H1 (cell line): ENCODE results near the gene ZACN. TPM values are rescaled to one million over a fixed set of nuclear protein-coding genes. Genes with fewer than 3 reads are reported as not detected.

Experiments
- CTCF ChIA-PET: fragments of 300-600 bp; sonication (Branson Sonifier 250); formaldehyde crosslinking; loops from one replicate; lab custom pipeline; 2021; ENCODE audit not compliant: partially characterized antibody; lab: Charles Lee
- POLR2A ChIA-PET: fragments of 300-600 bp; sonication (Branson Sonifier 250); formaldehyde crosslinking; loops from one replicate; lab custom pipeline; 2021; ENCODE audit warnings: inconsistent platforms; ENCODE audit not compliant: partially characterized antibody; lab: Charles Lee
- DNase-seq, 2 experiments: peaks; one replicate each; pipeline versions ENCODE4 v3.0.0 to v3.0.0-alpha.2; 2010 to 2022; ENCODE audit warnings: low spot score in 2 of 2, low read depth in 1 of 2, mixed read lengths in 1 of 2
- FAIRE-seq: peaks from 2 replicates; lab custom pipeline; 2011; peaks lifted over from hg19 to GRCh38; lab: Jason Lieb, UNC
- H2AFZ ChIP-seq: 2 replicates; pipeline ENCODE4 v1.8.1; 2012; ENCODE audit warnings: low read length, inconsistent platforms
- H2AK5ac ChIP-seq: 2 replicates; pipeline ENCODE4 v1.6.1; 2013; ENCODE audit warnings: low read depth, low read length
- H2BK120ac ChIP-seq: replicated peaks from 2 replicates; pipeline ENCODE3; 2013; ENCODE audit warnings: low read depth, low read length, inconsistent platforms
- H2BK12ac ChIP-seq: 2 replicates; pipeline ENCODE4 v1.6.1; 2013; ENCODE audit warnings: low read depth, low read length
- H2BK15ac ChIP-seq: 2 replicates; pipeline ENCODE4 v1.6.1; 2013; ENCODE audit warnings: low read length
- H2BK20ac ChIP-seq: 2 replicates; pipeline ENCODE4 v1.6.1; 2013; ENCODE audit warnings: low read length
- H2BK5ac ChIP-seq: 2 replicates; pipeline ENCODE4 v1.6.1; 2013; ENCODE audit warnings: low read depth, low read length
- H3K14ac ChIP-seq: 2 replicates; pipeline ENCODE4 v1.6.1; 2013; ENCODE audit warnings: inconsistent platforms; ENCODE audit not compliant: insufficient read length
- H3K18ac ChIP-seq: 2 replicates; pipeline ENCODE4 v1.6.1; 2013; ENCODE audit warnings: low read length; ENCODE audit errors: extremely low read depth
- H3K23ac ChIP-seq: 2 replicates; pipeline ENCODE4 v1.6.1; 2013; ENCODE audit warnings: inconsistent platforms; ENCODE audit not compliant: insufficient read length
- H3K23me2 ChIP-seq: 2 replicates; pipeline ENCODE4 v1.6.1; 2013; ENCODE audit warnings: low read depth, low read length
- H3K27ac ChIP-seq: 2 replicates; pipeline ENCODE4 v1.6.1; 2011; ENCODE audit warnings: low read depth, low read length, inconsistent platforms
- H3K27me3 ChIP-seq, 4 experiments: replicated peaks in 1 of 4; 1 replicate in 1 of 4; 2 replicates in 3 of 4; pipeline versions ENCODE4 v1.6.1 to v1.8.1; 2011 to 2013; ENCODE audit warnings: low read length in 3 of 4, mild to moderate bottlenecking in 3 of 4, inconsistent platforms in 2 of 4, mixed read lengths in 2 of 4, moderate library complexity in 1 of 4; ENCODE audit not compliant: control insufficient read depth in 3 of 4, insufficient read depth in 3 of 4; ENCODE audit errors: extremely low read depth in 1 of 4
- H3K36me3 ChIP-seq, 4 experiments: 2 replicates each; pipeline versions ENCODE4 v1.6.1 to v1.8.1; 2011 to 2013; ENCODE audit warnings: mild to moderate bottlenecking in 4 of 4, low read length in 3 of 4, moderate library complexity in 2 of 4, control low read depth in 1 of 4, inconsistent platforms in 1 of 4; ENCODE audit not compliant: insufficient read depth in 4 of 4, control insufficient read depth in 2 of 4
- H3K4ac ChIP-seq: replicated peaks from 2 replicates; pipeline ENCODE3; 2013; ENCODE audit warnings: low read length, low read depth, mixed read lengths, inconsistent platforms; ENCODE audit not compliant: insufficient read length
- H3K4me1 ChIP-seq, 4 experiments: replicated peaks in 1 of 4; 1 replicate in 1 of 4; 2 replicates in 3 of 4; pipeline versions ENCODE4 v1.6.1 to v1.8.1; 2011 to 2013; ENCODE audit warnings: low read length in 3 of 4, inconsistent platforms in 2 of 4, mixed read lengths in 1 of 4; ENCODE audit not compliant: insufficient read depth in 4 of 4, control insufficient read depth in 3 of 4
- H3K4me2 ChIP-seq, 2 experiments: 2 replicates each; pipeline versions ENCODE4 v1.6.1 to v1.8.1; 2011 to 2013; ENCODE audit warnings: low read depth in 2 of 2, low read length in 2 of 2, control low read depth in 1 of 2, inconsistent platforms in 1 of 2, mild to moderate bottlenecking in 1 of 2; ENCODE audit not compliant: insufficient read depth in 1 of 2
- H3K4me3 ChIP-seq, 4 experiments: fragments of 200-600, 300-600 bp in 1 of 4; sonication (generic), shearing (Covaris generic), sonication (Bioruptor Twin) in 1 of 4; 2 replicates each; pipeline versions ENCODE4 v1.5.1 to v1.8.1; 2011 to 2016; ENCODE audit warnings: low read length in 4 of 4, low read depth in 3 of 4, control low read depth in 2 of 4, inconsistent platforms in 2 of 4, mild to moderate bottlenecking in 2 of 4, mixed read lengths in 1 of 4, moderate library complexity in 1 of 4; ENCODE audit not compliant: insufficient read depth in 2 of 4; ENCODE audit errors: extremely low read depth in 1 of 4
- H3K56ac ChIP-seq: replicated peaks from 2 replicates; pipeline ENCODE3; 2013; ENCODE audit warnings: low read depth, mild to moderate bottlenecking, mixed read lengths, low read length, inconsistent platforms; ENCODE audit not compliant: insufficient read length
- H3K79me1 ChIP-seq: 2 replicates; pipeline ENCODE4 v1.6.1; 2013; ENCODE audit warnings: low read depth, low read length, control low read depth
- H3K79me2 ChIP-seq, 2 experiments: 2 replicates each; pipeline versions ENCODE4 v1.6.1 to v1.8.1; 2012 to 2013; ENCODE audit warnings: low read length in 2 of 2, mild to moderate bottlenecking in 2 of 2, inconsistent platforms in 1 of 2; ENCODE audit not compliant: insufficient read depth in 2 of 2, control insufficient read depth in 1 of 2
- H3K9ac ChIP-seq, 4 experiments: replicated peaks in 1 of 4; 1 replicate in 1 of 4; 2 replicates in 3 of 4; pipeline versions ENCODE4 v1.6.1 to v1.8.1; 2011 to 2013; ENCODE audit warnings: low read depth in 3 of 4, low read length in 3 of 4, control low read depth in 2 of 4, mild to moderate bottlenecking in 2 of 4, moderate library complexity in 2 of 4, inconsistent platforms in 1 of 4; ENCODE audit errors: extremely low read depth in 1 of 4
- H3K9me3 ChIP-seq, 2 experiments: 2 replicates each; pipeline versions ENCODE4 v1.6.1 to v1.8.1; 2012 to 2013; ENCODE audit warnings: mild to moderate bottlenecking in 2 of 2, moderate library complexity in 2 of 2, control low read depth in 1 of 2, inconsistent platforms in 1 of 2, low read depth in 1 of 2, low read length in 1 of 2, mixed read lengths in 1 of 2; ENCODE audit not compliant: insufficient read depth in 2 of 2
- H4K20me1 ChIP-seq, 2 experiments: replicated peaks in 1 of 2; 2 replicates each; pipeline versions ENCODE3 to v1.8.1; 2011 to 2013; ENCODE audit warnings: inconsistent platforms in 2 of 2, low read length in 2 of 2, mild to moderate bottlenecking in 1 of 2; ENCODE audit not compliant: insufficient read depth in 2 of 2, control insufficient read depth in 1 of 2
- H4K5ac ChIP-seq: 2 replicates; pipeline ENCODE4 v1.6.1; 2013; ENCODE audit warnings: low read length, low read depth, mixed read lengths, inconsistent platforms; ENCODE audit not compliant: insufficient read length
- H4K8ac ChIP-seq: 2 replicates; pipeline ENCODE4 v1.8.0; 2013; ENCODE audit warnings: mild to moderate bottlenecking, moderate library complexity, low read length, inconsistent platforms; ENCODE audit not compliant: insufficient read depth; ENCODE audit errors: extremely low read depth
- H4K91ac ChIP-seq: replicated peaks from 2 replicates; pipeline ENCODE3; 2013; ENCODE audit warnings: low read length, mixed read lengths, inconsistent platforms; ENCODE audit not compliant: insufficient read length
- ASH2L ChIP-seq: fragments of 200-600, 300-600 bp; sonication (generic); IDR thresholded peaks from one replicate; pipeline ENCODE4 v1.7.1; 2017; ENCODE audit warnings: low read length
- BACH1 ChIP-seq: IDR thresholded peaks from 2 replicates; pipeline ENCODE4 v1.6.1; 2012; ENCODE audit warnings: low read length, improper control_type of control experiment
- CREB1 ChIP-seq: IDR thresholded peaks from 2 replicates; pipeline ENCODE4 v1.6.1; 2012; ENCODE audit warnings: inconsistent platforms
- CTBP2 ChIP-seq: IDR thresholded peaks from 2 replicates; pipeline ENCODE4 v1.7.0; 2011; ENCODE audit warnings: borderline replicate concordance, mild to moderate bottlenecking, moderate library complexity, mixed read lengths, low read length; ENCODE audit not compliant: insufficient read depth, insufficient read length
- EZH2 ChIP-seq: fragments of 200-600 bp; sonication (generic); IDR thresholded peaks from 2 replicates; pipeline ENCODE4 v1.7.1; 2012; ENCODE audit warnings: low read depth, mild to moderate bottlenecking, moderate library complexity, low read length, inconsistent platforms; ENCODE audit not compliant: severe bottlenecking
- POLR2A ChIP-seq, 2 experiments: IDR thresholded peaks; 1 replicate in 1 of 2; 2 replicates in 1 of 2; pipeline ENCODE4 v1.6.1; 2011; ENCODE audit warnings: low read depth in 2 of 2, low read length in 2 of 2, mild to moderate bottlenecking in 2 of 2; ENCODE audit errors: control extremely low read depth in 1 of 2
- RNF2 ChIP-seq: fragments of 200-900, 300-1000 bp; sonication (generic); IDR thresholded peaks from 2 replicates; pipeline ENCODE4 v1.7.1; 2016; ENCODE audit warnings: borderline replicate concordance, low read depth, mild to moderate bottlenecking, antibody characterized with exemption, low read length; ENCODE audit not compliant: poor library complexity, severe bottlenecking; ENCODE audit errors: missing control alignments
- SP2 ChIP-seq: IDR thresholded peaks from 2 replicates; pipeline ENCODE4 v1.6.1; 2012; ENCODE audit warnings: mild to moderate bottlenecking, low read length, inconsistent platforms
- TAF7 ChIP-seq: optimal IDR thresholded peaks from 2 replicates; pipeline ENCODE3; 2011; ENCODE audit warnings: low read depth, mild to moderate bottlenecking, inconsistent platforms, low read length, moderate library complexity, borderline replicate concordance
- WGBS, 2 experiments: shearing (Covaris generic) in 1 of 2; methylation state at CpG; one replicate each; pipeline versions ENCODE4 v1.1.6 to v1.1.7; 2013 to 2015; ENCODE audit warnings: low lambda C conversion rate in 2 of 2, mixed read lengths in 2 of 2, inconsistent platforms in 1 of 2, low coverage in 1 of 2, missing lambda C conversion rate in 1 of 2; ENCODE audit not compliant: insufficient replicate concordance in 2 of 2, insufficient coverage in 1 of 2, insufficient read length in 1 of 2; ENCODE audit errors: extremely low coverage in 1 of 2, missing lambda C conversion rate in 1 of 2; 5-methylcytosine and 5-hydroxymethylcytosine counted together
- polyA plus RNA-seq, 7 experiments: library from polyadenylated mRNA; depleted of rRNA in 3 of 7; stranded (reverse) in 5 of 7; unstranded in 2 of 7; fragments of >200 nt in 5 of 7; fragments of 200-250 nt in 2 of 7; gene quantifications; 1 replicate in 5 of 7; 2 replicates in 1 of 7; 4 replicates in 1 of 7; pipeline versions ENCODE4 v1.2.1 to v1.2.3, GENCODE V29; 2011 to 2013; ENCODE audit warnings: missing spikeins in 2 of 7, mixed read lengths in 2 of 7
- total RNA-seq: library from RNA; stranded (reverse); fragmentation: NEBNext Ultra II Directional; extraction: Animal tissue kit (Norgen Biotek cat#: 25700); gene quantifications from 2 replicates; pipeline ENCODE4 v1.2.1, GENCODE V29; 2021
- TF ChIP-seq, protein P1 (sequence below), 3 experiments: IDR thresholded peaks; 1 replicate in 2 of 3; 2 replicates in 1 of 3; pipeline versions ENCODE4 v1.5.1 to v1.6.1; 2011; ENCODE audit warnings: low read length in 3 of 3, mild to moderate bottlenecking in 3 of 3, inconsistent platforms in 2 of 3, low read depth in 1 of 3, moderate library complexity in 1 of 3; ENCODE audit not compliant: insufficient read depth in 1 of 3; ENCODE audit errors: control extremely low read depth in 1 of 3

Gene ZACN
- total and polyA plus RNA-seq, 2 of the 8 experiments (the other 6 are each of a cell fraction or from before 2014, with no cell fraction given) = 0.26 TPM; not detected in 1

DNA sequence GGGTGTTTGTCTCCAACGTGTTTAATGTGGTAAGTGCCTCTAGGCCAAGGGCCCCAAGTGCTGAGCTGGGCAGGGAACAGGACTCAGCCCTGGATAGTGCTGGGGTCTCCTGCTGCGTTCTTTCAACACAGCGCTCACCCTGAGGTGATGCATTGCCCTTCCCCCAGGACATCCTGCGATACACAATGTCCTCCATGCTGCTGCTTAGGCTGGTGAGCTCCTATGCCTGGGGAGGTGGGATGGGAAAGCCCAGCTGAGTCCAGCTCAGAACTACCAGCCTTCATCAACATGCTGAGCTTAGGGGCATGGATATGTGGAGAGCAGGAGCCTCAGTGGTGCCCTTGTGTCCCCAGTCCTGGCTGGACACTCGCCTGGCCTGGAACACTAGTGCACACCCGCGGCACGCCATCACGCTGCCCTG lies 563 bp downstream of the ZACN start:
- peak overlapping the region in 3 of 4 experiments; percentile 15 to 51 (median 34); a peak in 4 of 8 replicates for H3K4me3 ChIP-seq
- ChIA-PET POLR2A (interaction anchor here (0.7 to 4.0 kb wide), 25 partner anchors 9 to 200 kb away, joined by 3 to 28 read pairs (median 5); partner anchors contain the start of genes EXOC7, FBF1, MRPL38 and TRIM47), CTCF (interaction anchor here (0.8 to 7.6 kb wide), 18 partner anchors 9 to 582 kb away, joined by 3 to 36 read pairs (median 4); no protein-coding TSS in a partner anchor)
- H3K79me2 ChIP-seq = no peaks in the 10 kb centered on the region
- no peak overlapping the region for H2BK20ac ChIP-seq
- H2AFZ ChIP-seq = no peak overlapping the region
- 0 out of 2 replicates have a peak overlapping the region, but pooled peaks have one; percentile 10 for H2BK5ac ChIP-seq
- peak overlapping the region; percentile 65; the same call in 1 of the 2 replicates for H2BK15ac ChIP-seq
- peak overlapping the region; percentile 55; the same call in 1 of the 2 replicates for H2BK12ac ChIP-seq
- H2AK5ac ChIP-seq = peak overlapping the region; percentile 7; the same call in 1 of the 2 replicates
- no peak overlapping the region for H2BK120ac ChIP-seq
- H3K4me1 ChIP-seq = peaks cover 0 to 44% (median 38%) of the 10 kb centered on the region in 4 experiments; a peak in 6 of 7 replicates
- DNase-seq = no peak
- no peak overlapping the region for H3K23ac ChIP-seq
- H3K79me1 ChIP-seq = no peaks in the 10 kb centered on the region
- no peak overlapping the region for H3K56ac ChIP-seq
- H3K23me2 ChIP-seq = peaks cover 16% of the 10 kb centered on the region; the same call in 1 of the 2 replicates
- no peak overlapping the region for H4K91ac ChIP-seq
- H4K5ac ChIP-seq = no peak overlapping the region
- H3K27ac ChIP-seq = no peak overlapping the region
- peak overlapping the region; percentile 76 to 80 for H3K4me2 ChIP-seq
- no peak overlapping the region for H3K9ac ChIP-seq
- peak overlapping the region; percentile 55; the same call in 1 of the 2 replicates for H3K18ac ChIP-seq
- whole genome bisulfite sequencing, 2 experiments = 75% methylated on average over 9 of the region's 9 CpGs; no CpG with 5 or more reads in 1 of the 2 experiments
- peaks cover 4 to 13% (median 10%) of the 10 kb centered on the region in 4 experiments; a peak in 7 of 8 replicates for H3K36me3 ChIP-seq
- peaks cover 43 to 56% (median 53%) of the 10 kb centered on the region in 4 experiments for H3K27me3 ChIP-seq
- peak overlapping the region; percentile 23 for H4K8ac ChIP-seq
- H4K20me1 ChIP-seq = peaks cover 2 to 15% of the 10 kb centered on the region in 2 experiments
- H3K9me3 ChIP-seq = no peaks in the 10 kb centered on the region
- peak overlapping the region; percentile 50 for H3K4ac ChIP-seq
- no peak for FAIRE-seq
- no peak overlapping the region for H3K14ac ChIP-seq
- TF ChIP-seq, protein P1, sequence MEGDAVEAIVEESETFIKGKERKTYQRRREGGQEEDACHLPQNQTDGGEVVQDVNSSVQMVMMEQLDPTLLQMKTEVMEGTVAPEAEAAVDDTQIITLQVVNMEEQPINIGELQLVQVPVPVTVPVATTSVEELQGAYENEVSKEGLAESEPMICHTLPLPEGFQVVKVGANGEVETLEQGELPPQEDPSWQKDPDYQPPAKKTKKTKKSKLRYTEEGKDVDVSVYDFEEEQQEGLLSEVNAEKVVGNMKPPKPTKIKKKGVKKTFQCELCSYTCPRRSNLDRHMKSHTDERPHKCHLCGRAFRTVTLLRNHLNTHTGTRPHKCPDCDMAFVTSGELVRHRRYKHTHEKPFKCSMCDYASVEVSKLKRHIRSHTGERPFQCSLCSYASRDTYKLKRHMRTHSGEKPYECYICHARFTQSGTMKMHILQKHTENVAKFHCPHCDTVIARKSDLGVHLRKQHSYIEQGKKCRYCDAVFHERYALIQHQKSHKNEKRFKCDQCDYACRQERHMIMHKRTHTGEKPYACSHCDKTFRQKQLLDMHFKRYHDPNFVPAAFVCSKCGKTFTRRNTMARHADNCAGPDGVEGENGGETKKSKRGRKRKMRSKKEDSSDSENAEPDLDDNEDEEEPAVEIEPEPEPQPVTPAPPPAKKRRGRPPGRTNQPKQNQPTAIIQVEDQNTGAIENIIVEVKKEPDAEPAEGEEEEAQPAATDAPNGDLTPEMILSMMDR (IDR thresholded peaks at IDR 0.05; ENCODE audit: control extremely low read depth in 1 of 3, insufficient read depth in 1 of 3, low read depth in 1 of 3, low read length in 3 of 3) = no peak
- TF ChIP-seq CREB1 (no peak), ASH2L (no peak), TAF7 (no peak), CTBP2 (no peak), EZH2 (peak; percentile 6), SP2 (no peak), RNF2 (no peak), BACH1 (no peak), POLR2A (IDR thresholded peaks at IDR 0.05; ENCODE audit: control extremely low read depth in 1 of 2, low read depth in 2 of 2, low read length in 2 of 2) (peak in 1 of 2 experiments; percentile 38; a peak in 1 of 3 replicates)
